Activated CD4-positive, alpha-beta T cell treated with anti-CD3 and anti-CD28 coated beads for 36 hours (primary cell): ENCODE data around the gene CPED1. TPM values are rescaled to one million over a fixed set of nuclear protein-coding genes. Genes with fewer than 3 reads are reported as not detected.

ENCODE experiments used
- ATAC-seq: fragments of 200-7000 bp; cut with Tn5 transposase; one replicate; pipeline ENCODE4 v1.10.0; 2021; ENCODE audit warnings: mild to moderate bottlenecking, moderate library complexity
- CTCF ChIA-PET: fragments of 350-600 bp; sonication (Branson Sonifier 250); formaldehyde crosslinking; loops from one replicate; lab custom pipeline; 2021; ENCODE audit warnings: antibody characterized with exemption; lab: Charles Lee
- POLR2A ChIA-PET: fragments of 350-600 bp; sonication (Branson Sonifier 250); formaldehyde crosslinking; loops from one replicate; lab custom pipeline; 2021; ENCODE audit warnings: antibody characterized with exemption, inconsistent platforms; lab: Charles Lee
- DNase-seq: peaks from one replicate; pipeline ENCODE4 v3.0.0-alpha.2; 2020
- H3K27ac Mint-ChIP-seq: one replicate; pipeline ENCODE4 v1.8.0; 2021; ENCODE audit warnings: mixed read lengths
- H3K27me3 Mint-ChIP-seq: one replicate; pipeline ENCODE4 v1.8.0; 2021; ENCODE audit warnings: mixed read lengths
- H3K36me3 Mint-ChIP-seq: one replicate; pipeline ENCODE4 v1.8.0; 2021; ENCODE audit warnings: low read depth, mixed read lengths
- H3K4me1 Mint-ChIP-seq: one replicate; pipeline ENCODE4 v1.8.0; 2021; ENCODE audit warnings: mixed read lengths
- H3K4me3 Mint-ChIP-seq: one replicate; pipeline ENCODE4 v1.8.0; 2021; ENCODE audit warnings: mild to moderate bottlenecking, moderate library complexity, mixed read lengths
- H3K9me3 Mint-ChIP-seq: one replicate; pipeline ENCODE4 v1.8.0; 2021; ENCODE audit warnings: low read depth, mixed read lengths
- intact Hi-C, 2 experiments: fragments of 100-400 bp; cut with DNase I in 1 of 2; cut with micrococcal nuclease in 1 of 2; formaldehyde crosslinking; loops; one replicate each; pipeline versions ENCODE4 v1.14.2 to v1.15.1; 2022 to 2024; cut with DNase I, micrococcal nuclease
- total RNA-seq, 2 experiments: library from RNA; stranded (reverse); gene quantifications; one replicate each; pipeline ENCODE4 v1.2.3, GENCODE V29; 2021

CPED1 gene
- total RNA-seq: not detected

- ATAC-seq (peak; percentile 63), DNase-seq (peak; percentile 61)
- ChIA-PET POLR2A (no interaction called here), CTCF (interaction anchor here (0.8 to 6.7 kb wide), 15 partner anchors 9 to 1593 kb away, joined by 3 to 57 read pairs (median 7); no protein-coding TSS in a partner anchor)
- no peak within 1 kb of the TSS for H3K27ac Mint-ChIP-seq
- no peaks in the 10 kb centered on the region for H3K9me3 Mint-ChIP-seq
- intact Hi-C loops: loop anchor here (2.0 to 10.0 kb wide), 4 partner anchors 38 to 1006 kb away; partner anchors contain the start of gene ING3 (in 1 of the 2)
- H3K36me3 Mint-ChIP-seq: no peaks in the 10 kb centered on the region
- peaks cover 40% of the 10 kb centered on the region for H3K27me3 Mint-ChIP-seq
- peaks cover 17% of the 10 kb centered on the region for H3K4me1 Mint-ChIP-seq
- peak within 1 kb of the TSS; percentile 53 for H3K4me3 Mint-ChIP-seq
Measured at GRCh38 chr7:120988591-120989256, at the start of gene CPED1. TSS of gene CPED1 (plus strand) at chr7:120988711. CDS start at chr7:120989622, 911 bp downstream.

- H3K27ac Mint-ChIP-seq: no peak overlapping the region
- no peaks in the 10 kb centered on the region for H3K9me3 Mint-ChIP-seq
- ATAC-seq (no peak), DNase-seq (no peak)
- intact Hi-C loops: no loop called here
- H3K4me3 Mint-ChIP-seq: no peak overlapping the region
- H3K4me1 Mint-ChIP-seq: no peaks in the 10 kb centered on the region
- POLR2A ChIA-PET: no interaction called here
- peaks cover 4% of the 10 kb centered on the region for H3K27me3 Mint-ChIP-seq
- CTCF ChIA-PET: no interaction called here
- H3K36me3 Mint-ChIP-seq: no peaks in the 10 kb centered on the region
Measured at GRCh38 chr7:120939345-120939744, 49.2 kb upstream of the CPED1 start.

- Mint-ChIP-seq H3K27me3 (peaks cover 2% of the 10 kb centered on the region), H3K9me3 (no peaks in the 10 kb centered on the region), H3K4me3 (no peak overlapping the region), H3K27ac (no peak overlapping the region), H3K4me1 (no peaks in the 10 kb centered on the region), H3K36me3 (no peaks in the 10 kb centered on the region)
- ChIA-PET CTCF (interaction anchor here (0.7 to 0.9 kb wide), 3 partner anchors 15 to 135 kb away, joined by 3 to 5 read pairs (median 3); no protein-coding TSS in a partner anchor), POLR2A (no interaction called here)
- no peak for ATAC-seq
- intact Hi-C loops: loop anchor here (1.0 to 2.0 kb wide), 3 partner anchors 135 to 149 kb away; no protein-coding TSS in a partner anchor
- no peak for DNase-seq
Measured at GRCh38 chr7:120941064-120941463, 47.4 kb upstream of the CPED1 start.

GRCh38 chr7:120941856-120942255 lies 46.7 kb upstream of the CPED1 start:
- POLR2A ChIA-PET: no interaction called here
- intact Hi-C loops: loop anchor here (1.0 to 2.0 kb wide), 3 partner anchors 136 to 150 kb away; no protein-coding TSS in a partner anchor
- no peaks in the 10 kb centered on the region for H3K9me3 Mint-ChIP-seq
- no peak overlapping the region for H3K4me3 Mint-ChIP-seq
- CTCF ChIA-PET: interaction anchor here (0.6 to 0.9 kb wide), 4 partner anchors 14 to 150 kb away, joined by 3 to 5 read pairs (median 4); no protein-coding TSS in a partner anchor
- peaks cover 5% of the 10 kb centered on the region for H3K27me3 Mint-ChIP-seq
- H3K27ac Mint-ChIP-seq: no peak overlapping the region
- ATAC-seq (no peak), DNase-seq (no peak)
- no peaks in the 10 kb centered on the region for H3K4me1 Mint-ChIP-seq
- no peaks in the 10 kb centered on the region for H3K36me3 Mint-ChIP-seq

- CTCF ChIA-PET: interaction anchor here (1.9 kb wide), 1 partner anchor 137 kb away, joined by 7 read pairs; no protein-coding TSS in a partner anchor
- Mint-ChIP-seq H3K4me3 (no peak overlapping the region), H3K9me3 (no peaks in the 10 kb centered on the region), H3K27me3 (peaks cover 5% of the 10 kb centered on the region), H3K27ac (no peak overlapping the region), H3K36me3 (no peaks in the 10 kb centered on the region), H3K4me1 (no peaks in the 10 kb centered on the region)
- POLR2A ChIA-PET: no interaction called here
- no peak for DNase-seq
- intact Hi-C loops: no loop called here
- no peak for ATAC-seq
Measured at GRCh38 chr7:120942861-120943260, 45.6 kb upstream of the CPED1 start.

GRCh38 chr7:120944826-120945562 lies 43.5 kb upstream of the CPED1 start:
- Mint-ChIP-seq H3K36me3 (no peaks in the 10 kb centered on the region), H3K4me3 (no peak overlapping the region), H3K27me3 (peaks cover 6% of the 10 kb centered on the region), H3K9me3 (no peaks in the 10 kb centered on the region), H3K4me1 (peaks cover 8% of the 10 kb centered on the region), H3K27ac (no peak overlapping the region)
- ChIA-PET CTCF (interaction anchor here (1.9 kb wide), 1 partner anchor 139 kb away, joined by 7 read pairs; no protein-coding TSS in a partner anchor), POLR2A (no interaction called here)
- no peak for DNase-seq
- ATAC-seq: no peak
- intact Hi-C loops: no loop called here

GRCh38 chr7:120947980-120948379 lies 40.5 kb upstream of the CPED1 start:
- peaks cover 6% of the 10 kb centered on the region for H3K36me3 Mint-ChIP-seq
- POLR2A ChIA-PET: no interaction called here
- peaks cover 5% of the 10 kb centered on the region for H3K27me3 Mint-ChIP-seq
- ATAC-seq: no peak
- intact Hi-C loops: no loop called here
- no peaks in the 10 kb centered on the region for H3K9me3 Mint-ChIP-seq
- no peak overlapping the region for H3K27ac Mint-ChIP-seq
- peaks cover 13% of the 10 kb centered on the region for H3K4me1 Mint-ChIP-seq
- no peak for DNase-seq
- CTCF ChIA-PET: interaction anchor here (0.8 to 1.5 kb wide), 2 partner anchors 134 to 156 kb away, joined by 3 to 4 read pairs; no protein-coding TSS in a partner anchor
- peak overlapping the region; percentile 18 for H3K4me3 Mint-ChIP-seq

- intact Hi-C loops: no loop called here
- peak overlapping the region; percentile 97 for H3K27ac Mint-ChIP-seq
- ATAC-seq (no peak), DNase-seq (no peak)
- peaks cover 15% of the 10 kb centered on the region for H3K36me3 Mint-ChIP-seq
- CTCF ChIA-PET: interaction anchor here (1.0 kb wide), 1 partner anchor 144 kb away, joined by 3 read pairs; no protein-coding TSS in a partner anchor
- POLR2A ChIA-PET: no interaction called here
- peak overlapping the region; percentile 97 for H3K4me3 Mint-ChIP-seq
- peaks cover 5% of the 10 kb centered on the region for H3K27me3 Mint-ChIP-seq
- no peaks in the 10 kb centered on the region for H3K9me3 Mint-ChIP-seq
- H3K4me1 Mint-ChIP-seq: peaks cover 17% of the 10 kb centered on the region
Measured at GRCh38 chr7:120949393-120949911, 39.1 kb upstream of the CPED1 start.

GRCh38 chr7:120949998-120950538 lies 38.4 kb upstream of the CPED1 start:
- peak overlapping the region; percentile 97 for H3K27ac Mint-ChIP-seq
- H3K27me3 Mint-ChIP-seq: peaks cover 5% of the 10 kb centered on the region
- POLR2A ChIA-PET: interaction anchor here (0.6 to 1.0 kb wide), 3 partner anchors 21 to 677 kb away, joined by 3 to 4 read pairs (median 4); partner anchors contain the start of gene KCND2
- ATAC-seq (no peak), DNase-seq (no peak)
- intact Hi-C loops: loop anchor here (2.0 to 10.0 kb wide), 5 partner anchors 37 to 595 kb away; partner anchors contain the start of genes CPED1 (in 1 of the 2) and FAM3C (in 1 of the 2)
- peak overlapping the region; percentile 97 for H3K4me3 Mint-ChIP-seq
- peaks cover 18% of the 10 kb centered on the region for H3K36me3 Mint-ChIP-seq
- CTCF ChIA-PET: interaction anchor here (1.0 kb wide), 1 partner anchor 158 kb away, joined by 5 read pairs; no protein-coding TSS in a partner anchor
- peaks cover 19% of the 10 kb centered on the region for H3K4me1 Mint-ChIP-seq
- H3K9me3 Mint-ChIP-seq: no peaks in the 10 kb centered on the region

- ChIA-PET CTCF (interaction anchor here (0.9 to 1.0 kb wide), 2 partner anchors 10 to 158 kb away, joined by 3 to 5 read pairs; no protein-coding TSS in a partner anchor), POLR2A (interaction anchor here (0.5 to 1.3 kb wide), 6 partner anchors 11 to 678 kb away, joined by 3 to 5 read pairs (median 4); partner anchors contain the start of gene KCND2)
- Mint-ChIP-seq H3K36me3 (peaks cover 21% of the 10 kb centered on the region), H3K9me3 (no peaks in the 10 kb centered on the region), H3K27me3 (peaks cover 5% of the 10 kb centered on the region), H3K27ac (peak within 1 kb of the TSS; percentile 97), H3K4me1 (peaks cover 22% of the 10 kb centered on the region), H3K4me3 (peak within 1 kb of the TSS; percentile 97)
- intact Hi-C loops: loop anchor here (1.0 to 10.0 kb wide), 6 partner anchors 36 to 594 kb away; partner anchors contain the start of genes FAM3C (in 2 of the 2) and CPED1 (in 1 of the 2)
- peak; percentile 97 for DNase-seq
- peak; percentile 94 for ATAC-seq
Measured at GRCh38 chr7:120950539-120951308, 37.8 kb upstream of the CPED1 start, which contains the start of gene ING3. TSS of gene ING3 (plus strand) at chr7:120950777. CDS start at chr7:120950897, 120 bp downstream.
